GM12865 (cell line): ENCODE results near the gene NLRC3.

Source experiments
- DNase-seq: peaks from one replicate; pipeline ENCODE4 v3.0.0; 2010; ENCODE audit warnings: low read depth
- H3K4me3 ChIP-seq: 2 replicates; pipeline ENCODE4 v1.5.1; 2011; ENCODE audit warnings: mild to moderate bottlenecking, low read depth, low read length, control low read depth
- CTCF ChIP-seq: IDR thresholded peaks from 2 replicates; pipeline ENCODE4 v1.5.1; 2011; ENCODE audit warnings: low read length, control low read depth, low read depth, inconsistent platforms; ENCODE audit not compliant: insufficient read depth; ENCODE audit errors: missing control alignments

NLRC3 gene

GRCh38 chr16:3498988-3499387, 78.2 kb downstream of the NLRC3 start:
- no peak overlapping the region for H3K4me3 ChIP-seq
- no peak for TF ChIP-seq CTCF
- no peak for DNase-seq

DNA sequence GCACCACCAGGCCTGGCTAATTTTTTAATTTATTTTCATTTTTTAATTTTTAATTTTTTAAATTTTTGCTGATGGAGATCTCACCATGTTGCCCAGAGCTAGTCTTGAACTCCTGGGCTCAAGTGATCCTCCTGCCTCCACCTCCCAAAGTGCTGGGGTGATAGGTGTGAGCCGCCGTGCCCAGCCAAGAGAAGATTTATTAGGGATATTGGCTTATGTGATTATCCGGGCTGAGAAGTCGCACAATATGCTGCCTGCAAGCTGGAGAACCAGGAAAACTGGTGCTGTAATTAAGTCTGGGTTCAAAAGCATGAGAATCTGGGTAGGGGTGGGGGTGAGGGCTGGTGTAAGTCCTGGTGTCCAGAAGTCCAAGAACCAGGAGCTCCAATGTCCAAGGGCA, 79.4 kb downstream of the NLRC3 start:
- TF ChIP-seq CTCF, result no peak
- no peak overlapping the region for H3K4me3 ChIP-seq
- DNase-seq, result no peak

DNA sequence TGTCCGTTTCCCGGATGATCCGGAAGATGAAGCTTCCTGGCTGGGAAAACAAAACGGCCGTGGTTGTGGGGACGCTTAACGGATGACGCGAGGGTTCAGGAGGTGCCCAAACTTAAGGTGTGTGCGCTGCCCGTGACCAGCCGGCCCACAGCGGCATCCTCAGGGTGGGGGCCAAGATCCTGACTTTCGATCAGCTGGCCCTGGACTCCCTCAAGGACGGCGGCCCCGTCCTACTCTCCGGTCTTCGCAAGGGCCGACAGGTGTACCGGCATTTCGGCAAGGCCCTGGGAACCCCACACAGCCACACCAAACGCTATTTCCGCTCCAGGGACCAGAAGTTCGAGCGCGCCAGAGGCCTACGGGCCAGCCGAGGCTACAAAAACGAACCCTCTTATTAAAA, 80.8 kb downstream of the NLRC3 start:
- no peak for TF ChIP-seq CTCF
- H3K4me3 ChIP-seq, result no peak overlapping the region
- no peak for DNase-seq

DNA sequence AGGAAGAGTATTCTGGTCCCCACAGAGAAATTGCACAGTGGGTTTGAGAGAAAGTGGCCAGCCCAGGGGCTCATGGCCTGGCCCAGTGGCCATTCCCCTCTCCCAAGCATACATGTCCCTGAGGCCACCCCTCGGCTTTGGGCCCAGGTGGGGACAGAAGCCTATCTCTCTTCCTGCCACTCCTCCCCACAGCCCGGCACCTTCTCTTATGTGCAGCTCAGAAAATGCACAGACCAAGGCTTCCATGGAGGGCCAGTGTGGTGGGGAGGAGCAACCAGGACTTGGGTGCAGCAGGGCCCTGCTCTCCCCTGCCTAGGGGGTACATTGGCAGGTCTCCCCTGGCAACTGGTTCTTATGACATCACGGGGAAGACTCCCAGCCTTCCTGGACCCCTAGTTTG, 82.0 kb downstream of the NLRC3 start, which contains the start of gene C16orf90:
Gene C16orf90, minus strand, starts transcription at position 314 of the 400 bp plus-strand sequence. Its CDS starts 68 bp downstream, at position 246.
- no peak for TF ChIP-seq CTCF
- DNase-seq, result no peak

DNA sequence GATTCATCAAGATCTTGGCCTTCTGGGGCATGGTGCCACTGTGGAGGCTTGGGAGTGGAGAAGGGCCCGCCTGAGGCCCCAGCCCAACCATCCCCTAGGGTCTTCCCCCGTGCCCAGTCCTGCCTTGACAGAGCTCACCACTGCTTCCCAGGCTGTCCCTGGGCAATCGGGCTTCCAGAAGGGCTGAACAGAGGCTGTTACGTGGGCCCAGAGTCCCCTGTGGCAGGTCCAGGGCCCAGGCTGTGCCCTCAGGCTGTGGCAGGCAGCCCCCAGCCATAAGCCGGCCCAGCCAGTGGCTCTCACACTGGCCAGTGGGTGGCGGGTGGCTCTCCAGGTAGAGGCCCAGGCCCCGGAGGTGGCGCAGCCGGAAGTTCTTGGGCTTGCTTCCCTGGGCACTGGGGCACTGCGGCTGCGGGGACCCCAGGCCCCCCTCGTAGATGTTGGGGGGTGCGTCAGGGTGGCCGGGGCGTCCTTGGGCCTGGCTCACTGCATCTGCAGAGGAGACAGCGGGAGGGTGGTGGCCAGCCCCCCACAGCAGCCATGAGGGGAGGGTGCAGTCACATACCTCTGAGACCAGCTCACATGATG, 82.7 kb downstream of the NLRC3 start:
- H3K4me3 ChIP-seq, result no peak overlapping the region
- no peak for TF ChIP-seq CTCF
- no peak for DNase-seq

More for the DNA sequence above, 82.0 kb downstream of the NLRC3 start, which contains the start of gene C16orf90:
- no peak within 1 kb of the TSS for H3K4me3 ChIP-seq

DNA sequence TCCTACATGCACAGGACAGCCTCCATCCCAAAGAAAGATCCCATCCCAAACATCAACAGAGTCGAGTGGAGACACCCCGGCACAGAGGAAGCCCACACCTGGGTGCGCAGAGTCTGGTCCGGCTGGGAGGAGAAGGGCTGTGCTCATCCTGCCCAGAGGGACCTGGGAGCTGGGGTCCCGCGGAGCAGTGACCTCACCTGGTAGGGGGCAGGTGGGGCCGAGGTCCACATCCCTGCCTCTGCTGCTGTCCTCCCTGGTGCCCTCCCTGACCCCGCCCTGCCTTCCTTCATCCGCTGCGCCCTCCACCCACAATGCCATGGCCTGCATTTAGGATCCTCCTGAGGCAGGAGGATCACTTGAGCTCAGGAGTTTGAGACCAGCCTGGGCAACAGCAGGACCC, 84.8 kb downstream of the NLRC3 start:
- DNase-seq, result no peak
- TF ChIP-seq CTCF, result no peak

More for the DNA sequence above, 84.8 kb downstream of the NLRC3 start:
- no peak overlapping the region for H3K4me3 ChIP-seq
